K562 (cell line): ENCODE results near the gene SIM2. TPM values are rescaled to one million over a fixed set of nuclear protein-coding genes. Genes with fewer than 3 reads are reported as not detected.

ENCODE experiments used
- DLX4 ChIP-seq: fragments of 250-450 bp; sonication (Bioruptor Pico); IDR thresholded peaks from 2 replicates; pipeline ENCODE4 v1.6.1; 2021; ENCODE audit warnings: mild to moderate bottlenecking
- ELF4 ChIP-seq: fragments of 450-650 bp; formaldehyde crosslinking; IDR thresholded peaks from 2 replicates; pipeline ENCODE4 v1.4.0; 2022; ENCODE audit warnings: missing genetic modification characterization
- MTA3 ChIP-seq: fragments of 450-650 bp; formaldehyde crosslinking; IDR thresholded peaks from 2 replicates; pipeline ENCODE4 v1.6.1; 2017; ENCODE audit warnings: mild to moderate bottlenecking, borderline replicate concordance
- MYBL2 ChIP-seq, 2 experiments: fragments of 450-650 bp in 1 of 2; sonication (generic) in 1 of 2; formaldehyde crosslinking in 1 of 2; IDR thresholded peaks; 2 replicates each; pipeline versions ENCODE4 v1.6.1 to v1.8.1; 2017 to 2022; ENCODE audit warnings: borderline replicate concordance in 1 of 2, inconsistent platforms in 1 of 2, low read depth in 1 of 2, mild to moderate bottlenecking in 1 of 2, missing genetic modification reagents in 1 of 2, moderate library complexity in 1 of 2
- RBM25 ChIP-seq: fragments of 200-400 bp; formaldehyde crosslinking; IDR thresholded peaks from 2 replicates; pipeline ENCODE4 v1.6.1; 2018; ENCODE audit warnings: low read length, low read depth, moderate library complexity; ENCODE audit not compliant: severe bottlenecking
- SIRT6 ChIP-seq: IDR thresholded peaks from one replicate; pipeline ENCODE4 v1.6.1; 2012; ENCODE audit warnings: low read depth, mild to moderate bottlenecking, control low read depth, inconsistent platforms, low read length, moderate library complexity
- SRSF1 ChIP-seq: fragments of 200-400 bp; formaldehyde crosslinking; IDR thresholded peaks from 2 replicates; pipeline ENCODE4 v1.6.1; 2017; ENCODE audit warnings: mild to moderate bottlenecking, low read depth, low read length, moderate library complexity
- polyA plus RNA-seq, 8 experiments: library from polyadenylated mRNA; depleted of rRNA in 4 of 8; stranded (reverse) in 5 of 8; unstranded in 3 of 8; fragments of >200 nt; fragmentation: Nextera tagmentation in 2 of 8; fragmentation: Illumina TruSeq in 1 of 8; extraction: Ambion mirVana in 2 of 8; extraction: Trizol in 1 of 8; gene quantifications; 2 replicates each; pipeline versions ENCODE4 v1.2.1 to v1.2.3, GENCODE V29; 2011 to 2014; ENCODE audit warnings: inconsistent platforms in 1 of 8, missing spikeins in 1 of 8
- total RNA-seq, 7 experiments: library from RNA; depleted of rRNA in 6 of 7; stranded (reverse); fragments of >200 nt in 6 of 7; fragmentation: Illumina TruSeq in 2 of 7; extraction: Trizol in 2 of 7; gene quantifications; 2 replicates each; pipeline versions ENCODE4 v1.2.1 to v1.2.3, GENCODE V29; 2011 to 2021; ENCODE audit warnings: low replicate concordance in 1 of 7
- TF ChIP-seq, protein P1 (sequence below): fragments of 450-650 bp; IDR thresholded peaks from 2 replicates; pipeline ENCODE4 v1.6.1; 2016; ENCODE audit warnings: low read depth
- TF ChIP-seq, protein P2 (sequence below): sonication (generic); formaldehyde crosslinking; IDR thresholded peaks from 2 replicates; pipeline ENCODE4 v1.8.1; 2022; ENCODE audit warnings: missing genetic modification reagents
- TF ChIP-seq, protein P3 (sequence below): fragments of 150-350 bp; IDR thresholded peaks from 2 replicates; pipeline ENCODE4 v1.6.1; 2014; ENCODE audit warnings: low read depth, mild to moderate bottlenecking, low read length, borderline replicate concordance

The SIM2 gene
- total and polyA plus RNA-seq, 9 of the 15 experiments (the other 6 are each of a cell fraction or from before 2014, with no cell fraction given) = 0.07 to 0.11 (median 0.08) TPM; not detected in 6

GRCh38 chr21:36784947-36785346, 86.0 kb downstream of the SIM2 start (continued):
- TF ChIP-seq DLX4 (no peak), MYBL2 (IDR thresholded peaks at IDR 0.05; ENCODE audit: low read depth) (no peak), MYBL2 (CRISPR knock-in tag; IDR thresholded peaks at IDR 0.05; ENCODE audit: borderline replicate concordance) (no peak), SIRT6 (no peak), RBM25 (no peak), MTA3 (no peak), SRSF1 (no peak), ELF4 (no peak)
- TF ChIP-seq, protein P1, sequence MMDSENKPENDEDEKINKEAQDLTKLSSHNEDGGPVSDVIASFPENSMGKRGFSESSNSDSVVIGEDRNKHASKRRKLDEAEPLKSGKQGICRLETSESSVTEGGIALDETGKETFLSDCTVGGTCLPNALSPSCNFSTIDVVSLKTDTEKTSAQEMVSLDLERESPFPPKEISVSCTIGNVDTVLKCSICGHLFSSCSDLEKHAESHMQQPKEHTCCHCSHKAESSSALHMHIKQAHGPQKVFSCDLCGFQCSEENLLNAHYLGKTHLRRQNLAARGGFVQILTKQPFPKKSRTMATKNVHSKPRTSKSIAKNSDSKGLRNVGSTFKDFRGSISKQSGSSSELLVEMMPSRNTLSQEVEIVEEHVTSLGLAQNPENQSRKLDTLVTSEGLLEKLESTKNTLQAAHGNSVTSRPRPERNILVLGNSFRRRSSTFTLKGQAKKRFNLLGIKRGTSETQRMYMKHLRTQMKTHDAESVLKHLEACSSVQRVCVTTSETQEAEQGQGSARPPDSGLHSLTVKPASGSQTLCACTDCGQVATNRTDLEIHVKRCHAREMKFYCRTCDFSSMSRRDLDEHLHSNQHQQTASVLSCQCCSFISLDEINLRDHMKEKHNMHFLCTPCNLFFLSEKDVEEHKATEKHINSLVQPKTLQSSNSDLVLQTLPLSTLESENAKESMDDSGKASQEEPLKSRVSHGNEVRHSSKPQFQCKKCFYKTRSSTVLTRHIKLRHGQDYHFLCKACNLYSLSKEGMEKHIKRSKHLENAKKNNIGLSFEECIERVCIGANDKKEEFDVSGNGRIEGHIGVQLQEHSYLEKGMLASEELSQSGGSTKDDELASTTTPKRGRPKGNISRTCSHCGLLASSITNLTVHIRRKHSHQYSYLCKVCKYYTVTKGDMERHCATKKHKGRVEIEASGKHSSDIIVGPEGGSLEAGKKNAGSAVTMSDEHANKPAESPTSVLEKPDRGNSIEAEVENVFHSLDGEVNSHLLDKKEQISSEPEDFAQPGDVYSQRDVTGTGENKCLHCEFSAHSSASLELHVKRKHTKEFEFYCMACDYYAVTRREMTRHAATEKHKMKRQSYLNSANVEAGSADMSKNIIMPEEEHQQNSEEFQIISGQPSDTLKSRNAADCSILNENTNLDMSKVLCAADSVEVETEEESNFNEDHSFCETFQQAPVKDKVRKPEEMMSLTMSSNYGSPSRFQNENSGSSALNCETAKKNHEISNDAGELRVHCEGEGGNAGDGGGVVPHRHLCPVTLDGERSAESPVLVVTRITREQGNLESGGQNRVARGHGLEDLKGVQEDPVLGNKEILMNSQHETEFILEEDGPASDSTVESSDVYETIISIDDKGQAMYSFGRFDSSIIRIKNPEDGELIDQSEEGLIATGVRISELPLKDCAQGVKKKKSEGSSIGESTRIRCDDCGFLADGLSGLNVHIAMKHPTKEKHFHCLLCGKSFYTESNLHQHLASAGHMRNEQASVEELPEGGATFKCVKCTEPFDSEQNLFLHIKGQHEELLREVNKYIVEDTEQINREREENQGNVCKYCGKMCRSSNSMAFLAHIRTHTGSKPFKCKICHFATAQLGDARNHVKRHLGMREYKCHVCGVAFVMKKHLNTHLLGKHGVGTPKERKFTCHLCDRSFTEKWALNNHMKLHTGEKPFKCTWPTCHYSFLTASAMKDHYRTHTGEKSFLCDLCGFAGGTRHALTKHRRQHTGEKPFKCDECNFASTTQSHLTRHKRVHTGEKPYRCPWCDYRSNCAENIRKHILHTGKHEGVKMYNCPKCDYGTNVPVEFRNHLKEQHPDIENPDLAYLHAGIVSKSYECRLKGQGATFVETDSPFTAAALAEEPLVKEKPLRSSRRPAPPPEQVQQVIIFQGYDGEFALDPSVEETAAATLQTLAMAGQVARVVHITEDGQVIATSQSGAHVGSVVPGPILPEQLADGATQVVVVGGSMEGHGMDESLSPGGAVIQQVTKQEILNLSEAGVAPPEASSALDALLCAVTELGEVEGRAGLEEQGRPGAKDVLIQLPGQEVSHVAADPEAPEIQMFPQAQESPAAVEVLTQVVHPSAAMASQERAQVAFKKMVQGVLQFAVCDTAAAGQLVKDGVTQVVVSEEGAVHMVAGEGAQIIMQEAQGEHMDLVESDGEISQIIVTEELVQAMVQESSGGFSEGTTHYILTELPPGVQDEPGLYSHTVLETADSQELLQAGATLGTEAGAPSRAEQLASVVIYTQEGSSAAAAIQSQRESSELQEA = no peak
- TF ChIP-seq, protein P2, sequence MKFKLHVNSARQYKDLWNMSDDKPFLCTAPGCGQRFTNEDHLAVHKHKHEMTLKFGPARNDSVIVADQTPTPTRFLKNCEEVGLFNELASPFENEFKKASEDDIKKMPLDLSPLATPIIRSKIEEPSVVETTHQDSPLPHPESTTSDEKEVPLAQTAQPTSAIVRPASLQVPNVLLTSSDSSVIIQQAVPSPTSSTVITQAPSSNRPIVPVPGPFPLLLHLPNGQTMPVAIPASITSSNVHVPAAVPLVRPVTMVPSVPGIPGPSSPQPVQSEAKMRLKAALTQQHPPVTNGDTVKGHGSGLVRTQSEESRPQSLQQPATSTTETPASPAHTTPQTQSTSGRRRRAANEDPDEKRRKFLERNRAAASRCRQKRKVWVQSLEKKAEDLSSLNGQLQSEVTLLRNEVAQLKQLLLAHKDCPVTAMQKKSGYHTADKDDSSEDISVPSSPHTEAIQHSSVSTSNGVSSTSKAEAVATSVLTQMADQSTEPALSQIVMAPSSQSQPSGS (CRISPR knock-in tag) = no peak
- TF ChIP-seq, protein P3, sequence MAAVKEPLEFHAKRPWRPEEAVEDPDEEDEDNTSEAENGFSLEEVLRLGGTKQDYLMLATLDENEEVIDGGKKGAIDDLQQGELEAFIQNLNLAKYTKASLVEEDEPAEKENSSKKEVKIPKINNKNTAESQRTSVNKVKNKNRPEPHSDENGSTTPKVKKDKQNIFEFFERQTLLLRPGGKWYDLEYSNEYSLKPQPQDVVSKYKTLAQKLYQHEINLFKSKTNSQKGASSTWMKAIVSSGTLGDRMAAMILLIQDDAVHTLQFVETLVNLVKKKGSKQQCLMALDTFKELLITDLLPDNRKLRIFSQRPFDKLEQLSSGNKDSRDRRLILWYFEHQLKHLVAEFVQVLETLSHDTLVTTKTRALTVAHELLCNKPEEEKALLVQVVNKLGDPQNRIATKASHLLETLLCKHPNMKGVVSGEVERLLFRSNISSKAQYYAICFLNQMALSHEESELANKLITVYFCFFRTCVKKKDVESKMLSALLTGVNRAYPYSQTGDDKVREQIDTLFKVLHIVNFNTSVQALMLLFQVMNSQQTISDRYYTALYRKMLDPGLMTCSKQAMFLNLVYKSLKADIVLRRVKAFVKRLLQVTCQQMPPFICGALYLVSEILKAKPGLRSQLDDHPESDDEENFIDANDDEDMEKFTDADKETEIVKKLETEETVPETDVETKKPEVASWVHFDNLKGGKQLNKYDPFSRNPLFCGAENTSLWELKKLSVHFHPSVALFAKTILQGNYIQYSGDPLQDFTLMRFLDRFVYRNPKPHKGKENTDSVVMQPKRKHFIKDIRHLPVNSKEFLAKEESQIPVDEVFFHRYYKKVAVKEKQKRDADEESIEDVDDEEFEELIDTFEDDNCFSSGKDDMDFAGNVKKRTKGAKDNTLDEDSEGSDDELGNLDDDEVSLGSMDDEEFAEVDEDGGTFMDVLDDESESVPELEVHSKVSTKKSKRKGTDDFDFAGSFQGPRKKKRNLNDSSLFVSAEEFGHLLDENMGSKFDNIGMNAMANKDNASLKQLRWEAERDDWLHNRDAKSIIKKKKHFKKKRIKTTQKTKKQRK = no peak
